Measurements from ENCODE around the gene TMEM183A. TPM values are rescaled to one million over a fixed set of nuclear protein-coding genes. Genes with fewer than 3 reads are reported as not detected.

TMEM183A gene
- total and polyA plus RNA-seq, 2 experiments from 2014 or later: 55.1 to 128 TPM

DNA sequence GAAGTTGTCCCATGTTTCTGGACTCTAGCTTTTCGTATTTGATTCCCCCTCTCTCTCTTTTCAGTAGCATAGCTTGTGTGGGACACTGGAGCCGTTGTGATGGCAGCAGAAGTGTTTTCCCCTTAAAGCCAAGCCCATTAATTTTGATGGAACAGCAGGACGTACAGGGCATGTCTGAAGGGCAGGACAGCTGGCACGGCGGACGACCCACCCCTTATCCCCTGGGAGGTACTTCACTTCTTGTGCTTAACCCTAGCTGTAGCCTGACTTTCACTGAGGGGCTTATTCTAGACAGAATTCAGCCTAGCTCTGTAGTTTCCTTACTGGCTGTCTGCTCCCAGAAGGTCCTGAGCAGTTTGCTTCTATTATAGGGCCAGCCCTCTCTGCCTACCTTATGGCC, 10.5 kb downstream of the TMEM183A start:
- H3K9me3 Mint-ChIP-seq: no peaks in the 10 kb centered on the region
- no peak overlapping the region for H2AFZ ChIP-seq
- TF ChIP-seq, protein P1, sequence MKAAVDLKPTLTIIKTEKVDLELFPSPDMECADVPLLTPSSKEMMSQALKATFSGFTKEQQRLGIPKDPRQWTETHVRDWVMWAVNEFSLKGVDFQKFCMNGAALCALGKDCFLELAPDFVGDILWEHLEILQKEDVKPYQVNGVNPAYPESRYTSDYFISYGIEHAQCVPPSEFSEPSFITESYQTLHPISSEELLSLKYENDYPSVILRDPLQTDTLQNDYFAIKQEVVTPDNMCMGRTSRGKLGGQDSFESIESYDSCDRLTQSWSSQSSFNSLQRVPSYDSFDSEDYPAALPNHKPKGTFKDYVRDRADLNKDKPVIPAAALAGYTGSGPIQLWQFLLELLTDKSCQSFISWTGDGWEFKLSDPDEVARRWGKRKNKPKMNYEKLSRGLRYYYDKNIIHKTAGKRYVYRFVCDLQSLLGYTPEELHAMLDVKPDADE (IDR thresholded peaks at IDR 0.05): no peak
- no peak for TF ChIP-seq ZNF462 (CRISPR knock-in tag; IDR thresholded peaks at IDR 0.05)
- TF ChIP-seq REST (IDR thresholded peaks at IDR 0.05; ENCODE audit: unreplicated experiment): no peak
- TF ChIP-seq STAT1 (IDR thresholded peaks at IDR 0.05; ENCODE audit: unreplicated experiment): no peak
- TF ChIP-seq EZH2 (IDR thresholded peaks at IDR 0.05; ENCODE audit: low read depth, unreplicated experiment): no peak
- TF ChIP-seq ZNF114 (CRISPR knock-in tag; IDR thresholded peaks at IDR 0.05): no peak
- TF ChIP-seq CTCF (conservative IDR thresholded peaks at IDR 0.05; ENCODE audit: low read depth in 2 of 2): no peak
- no peak for TF ChIP-seq NANOG (IDR thresholded peaks at IDR 0.05; ENCODE audit: borderline replicate concordance)
- TF ChIP-seq EZH2phosphoT487 (IDR thresholded peaks at IDR 0.05; ENCODE audit: unreplicated experiment): no peak
- TF ChIP-seq CREB1 (CRISPR knock-in tag; IDR thresholded peaks at IDR 0.05; ENCODE audit: low read depth): no peak
- no peak for TF ChIP-seq POLR2AphosphoS5 (IDR thresholded peaks at IDR 0.05; ENCODE audit: low read depth)
- no peak for TF ChIP-seq JUNB (IDR thresholded peaks at IDR 0.05; ENCODE audit: unreplicated experiment)
- no peak for TF ChIP-seq ZNF331 (CRISPR knock-in tag; IDR thresholded peaks at IDR 0.05; ENCODE audit: low read depth)
- DNase-seq (ENCODE audit: low spot score) (no peak), ATAC-seq (no peak)
- H3K27ac Mint-ChIP-seq: no peak overlapping the region
- H3K9me2 ChIP-seq (ENCODE audit: insufficient read depth): no peaks in the 10 kb centered on the region
- peaks cover 5% of the 10 kb centered on the region; the same call in 1 of the 2 replicates for H3F3A ChIP-seq (replicated peaks; ENCODE audit: low read depth)
- H3K4me2 ChIP-seq: no peak overlapping the region
- H3K4me3 ChIP-seq: no peak overlapping the region
- no peak overlapping the region for H3K27ac ChIP-seq (ENCODE audit: low read depth)
- no peak overlapping the region for H3K4me3 Mint-ChIP-seq
- H3K27me3 ChIP-seq (ENCODE audit: insufficient read depth): no peaks in the 10 kb centered on the region
- H3K27me3 Mint-ChIP-seq (ENCODE audit: insufficient read depth, low read depth, poor library complexity): peaks cover 3% of the 10 kb centered on the region
- no peaks in the 10 kb centered on the region for H3K4me1 ChIP-seq (ENCODE audit: insufficient read depth)
- peaks cover 34% of the 10 kb centered on the region for H4K20me1 ChIP-seq (replicated peaks; ENCODE audit: insufficient read depth)
- peaks cover 75% of the 10 kb centered on the region for H3K36me3 ChIP-seq (ENCODE audit: insufficient read depth)
- no peaks in the 10 kb centered on the region for H3K4me1 Mint-ChIP-seq
- H3K79me2 ChIP-seq (replicated peaks; ENCODE audit: insufficient read depth): peaks cover 27% of the 10 kb centered on the region
- H3K36me3 Mint-ChIP-seq (ENCODE audit: low read depth): peaks cover 94% of the 10 kb centered on the region
